Hepatocyte (in vitro differentiated cells): ENCODE results near the gene ADAMTS12.

Source experiments
- CTCF ChIP-seq: fragments of 200-600 bp; sonication (generic); IDR thresholded peaks from 2 replicates; pipeline ENCODE4 v1.5.1; 2016; ENCODE audit warnings: antibody characterized with exemption, mild to moderate bottlenecking; ENCODE audit not compliant: poor library complexity
- EZH2 ChIP-seq: fragments of 200-600 bp; sonication (generic); IDR thresholded peaks from 2 replicates; pipeline ENCODE4 v1.6.1; 2016; ENCODE audit warnings: antibody characterized with exemption, mild to moderate bottlenecking, borderline replicate concordance

GRCh38 chr5:33563530-33563929 is 328.3 kb downstream of the ADAMTS12 start:
- TF ChIP-seq CTCF: no peak
- no peak for TF ChIP-seq EZH2
